GM19372 (cell line): Measurements from ENCODE around the gene IARS2.
"Not testable (repeated sequence)": the region's sequence is repeated elsewhere in the genome, so short reads cannot be mapped to it uniquely, and the experiment has no call there.

Experiments used
- ATAC-seq: cut with Tn5 transposase; IDR thresholded peaks from one replicate; pipeline ENCODE4 v1.9.1; 2021; ENCODE audit warnings: mild to moderate bottlenecking, low read depth, moderate library complexity; ENCODE audit not compliant: unreplicated experiment

IARS2 gene

GRCh38 chr1:220160027-220160426 is 66.1 kb downstream of the IARS2 start:
- ATAC-seq, result no peak

DNA sequence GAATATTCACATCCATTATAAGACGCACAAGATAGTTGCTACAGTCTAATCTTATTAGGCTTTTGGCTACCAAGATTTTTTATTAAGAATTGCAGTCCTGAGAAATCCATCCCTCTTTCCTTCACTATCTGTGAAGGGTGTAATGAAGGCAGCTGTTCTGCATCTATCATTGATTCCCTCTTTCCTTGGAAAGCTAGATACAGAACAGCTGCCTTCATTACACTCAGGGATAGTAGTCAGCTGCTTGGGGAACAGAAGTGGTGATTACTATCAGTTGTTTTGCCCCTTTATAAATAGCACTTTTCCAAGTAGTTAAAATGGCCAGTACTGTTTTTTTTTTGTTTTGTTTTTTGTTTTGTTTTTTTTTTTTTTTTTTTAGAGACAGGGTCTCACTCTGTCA is 70.2 kb downstream of the IARS2 start:
- ATAC-seq, result no peak

GRCh38 chr1:220164517-220164916 is 70.6 kb downstream of the IARS2 start:
- no peak for ATAC-seq

- no peak for ATAC-seq
These were observed 72.9 kb downstream of the IARS2 start for GRCh38 chr1:220166853-220167252.

- ATAC-seq, result not testable (repeated sequence)
These were observed 76.0 kb downstream of the IARS2 start for GRCh38 chr1:220169887-220170286.

GRCh38 chr1:220170836-220171526 is 77.0 kb downstream of the IARS2 start:
- no peak for ATAC-seq

DNA sequence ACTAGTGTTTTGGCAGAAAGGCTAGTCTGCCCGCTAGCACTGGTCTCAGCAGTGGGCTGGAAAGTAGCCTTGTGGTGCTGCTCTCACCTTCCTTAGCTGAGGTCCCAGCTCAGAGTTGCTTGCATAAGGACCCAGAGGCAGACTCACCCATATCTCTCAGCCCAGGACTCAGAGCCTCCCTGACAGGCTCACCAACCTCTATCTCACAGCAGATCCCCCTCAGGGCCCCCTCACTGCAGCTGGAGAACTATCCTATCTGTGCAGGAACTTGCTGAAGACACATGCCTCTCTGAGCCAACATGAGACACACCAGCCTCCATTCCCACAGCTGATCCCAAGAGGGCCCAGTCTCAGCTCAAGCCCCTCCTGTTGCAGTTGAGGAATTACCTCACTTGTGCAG is 82.6 kb downstream of the IARS2 start:
- ATAC-seq, result no peak

DNA sequence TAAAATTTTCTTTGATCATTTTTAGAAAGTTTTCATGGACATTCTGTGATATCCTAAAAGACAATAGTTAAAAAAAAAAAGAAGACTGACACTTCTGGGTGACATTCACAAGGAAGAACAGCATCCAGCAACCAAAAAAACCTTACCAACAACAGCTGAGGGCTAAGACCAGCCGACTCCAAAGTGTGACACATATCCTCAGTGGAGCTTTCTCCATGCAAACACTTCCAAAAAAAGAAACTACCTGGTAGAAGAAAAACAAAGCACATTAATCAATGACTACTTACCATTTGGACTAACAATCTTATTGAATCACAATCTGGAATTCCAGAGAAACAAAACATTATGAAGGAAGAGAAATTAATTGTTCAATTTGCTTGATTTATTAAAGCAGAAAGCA is 88.2 kb downstream of the IARS2 start:
- ATAC-seq, result no peak

DNA sequence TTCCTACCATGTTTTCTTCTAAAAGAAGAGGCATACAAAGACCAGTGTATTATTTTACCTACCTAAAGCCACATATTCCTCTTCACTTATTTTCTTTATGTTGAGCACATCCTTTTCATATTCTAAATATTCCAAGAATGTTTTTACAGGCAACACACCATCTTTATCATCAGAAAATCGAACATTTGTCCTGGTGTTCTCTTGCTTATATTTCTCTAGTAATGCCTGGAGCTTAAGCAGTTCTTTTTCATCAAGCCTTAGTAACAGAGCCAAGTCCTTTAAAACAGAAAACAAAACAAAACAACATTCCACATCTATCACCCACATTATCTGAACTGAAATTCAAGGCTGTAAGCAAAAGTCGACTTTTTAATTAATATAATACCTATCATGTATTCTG is 88.7 kb downstream of the IARS2 start:
- no peak for ATAC-seq

DNA sequence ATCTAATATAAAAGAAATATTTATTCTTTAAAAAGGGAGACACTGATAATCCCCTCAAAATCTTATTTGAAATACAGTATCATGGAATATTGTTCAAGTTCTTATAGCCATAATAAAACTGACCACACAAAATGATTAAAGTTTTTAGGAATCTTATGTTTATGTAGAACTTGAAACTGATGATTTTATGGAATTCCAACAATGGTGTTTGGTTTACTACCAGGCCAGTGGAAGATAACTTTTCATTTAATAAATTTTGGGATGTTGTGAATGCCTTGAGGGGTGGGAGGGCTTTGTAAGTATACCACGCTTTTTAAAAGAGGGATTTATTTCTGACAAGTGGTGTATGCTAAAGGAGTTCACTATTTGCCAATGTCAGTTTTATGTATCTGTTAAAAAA is 90.6 kb downstream of the IARS2 start:
- ATAC-seq, result no peak

DNA sequence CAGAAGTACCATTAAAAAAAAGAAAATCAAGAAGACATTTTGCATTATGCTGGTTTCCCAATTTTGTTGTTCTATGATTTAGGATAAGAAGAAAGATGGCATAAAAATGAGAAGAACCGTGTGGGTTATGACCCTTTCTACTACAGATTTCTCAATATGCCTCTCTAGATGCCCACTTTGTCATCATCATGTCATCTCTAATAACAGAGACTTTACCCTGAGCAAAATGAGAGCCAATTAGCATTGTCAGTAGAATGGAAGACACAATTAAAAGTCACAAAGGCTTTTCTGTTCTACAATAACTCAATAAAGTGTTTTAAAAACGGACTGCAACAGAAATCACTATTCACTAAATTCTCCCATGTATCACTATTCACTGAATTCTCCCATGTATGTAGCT is 92.8 kb downstream of the IARS2 start:
- no peak for ATAC-seq

DNA sequence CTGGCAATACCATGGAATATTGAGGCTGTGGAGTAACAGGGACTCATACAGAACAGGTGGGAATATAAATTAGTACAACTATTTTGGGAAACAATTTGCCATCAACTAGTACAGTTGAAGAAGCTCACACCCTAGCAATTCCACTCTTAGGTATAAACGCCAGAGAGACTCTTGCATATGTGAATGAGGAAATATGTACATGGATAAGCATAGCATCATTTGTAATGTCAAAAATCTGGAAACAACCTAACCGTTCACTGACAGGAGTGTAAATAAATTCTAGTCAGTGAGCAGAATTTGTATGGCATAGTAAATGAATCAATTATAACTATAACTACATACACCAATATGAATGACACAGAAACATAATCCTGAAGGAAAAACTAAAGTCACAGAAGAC is 94.6 kb downstream of the IARS2 start:
- ATAC-seq, result no peak

GRCh38 chr1:220189750-220190347 is 95.9 kb downstream of the IARS2 start:
- ATAC-seq, result no peak

DNA sequence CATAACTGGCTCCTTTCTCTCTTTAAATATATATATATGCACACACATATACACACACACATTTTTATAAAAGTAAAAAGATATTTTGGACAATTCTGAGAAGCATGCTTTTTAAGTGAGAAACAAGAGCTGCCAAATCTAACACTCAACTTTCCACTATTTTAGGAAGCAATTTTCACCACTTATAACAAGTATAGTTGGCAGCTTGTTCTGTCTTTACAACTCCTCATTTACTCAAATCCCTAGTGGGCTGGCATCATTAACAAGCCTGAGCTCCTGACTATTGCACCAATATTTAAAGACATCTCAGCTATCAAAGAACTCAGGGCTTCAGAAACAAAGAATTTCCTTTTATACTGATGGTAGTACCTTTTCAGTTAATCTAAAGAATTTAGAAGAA is 101.8 kb downstream of the IARS2 start:
- ATAC-seq, result no peak
